T47D (cell line): ENCODE data around the gene AAR2.

ENCODE experiments used
- DNase-seq, 2 experiments: peaks; one replicate each; pipeline versions ENCODE4 v3.0.0 to v3.0.0-alpha.2; 2011 to 2012; ENCODE audit warnings: low read depth in 1 of 2, low spot score in 1 of 2
- JUND ChIP-seq: IDR thresholded peaks from 2 replicates; pipeline ENCODE4 v1.6.1; 2012; ENCODE audit warnings: low read depth
- in situ Hi-C: cut with HindIII; loops from 2 replicates; pipeline ENCODE4 v1.10.0; 2016; ENCODE audit warnings: low sequenced_read_pairs, low pct_unique_long_range_greater_than_20kb

Gene AAR2

DNA sequence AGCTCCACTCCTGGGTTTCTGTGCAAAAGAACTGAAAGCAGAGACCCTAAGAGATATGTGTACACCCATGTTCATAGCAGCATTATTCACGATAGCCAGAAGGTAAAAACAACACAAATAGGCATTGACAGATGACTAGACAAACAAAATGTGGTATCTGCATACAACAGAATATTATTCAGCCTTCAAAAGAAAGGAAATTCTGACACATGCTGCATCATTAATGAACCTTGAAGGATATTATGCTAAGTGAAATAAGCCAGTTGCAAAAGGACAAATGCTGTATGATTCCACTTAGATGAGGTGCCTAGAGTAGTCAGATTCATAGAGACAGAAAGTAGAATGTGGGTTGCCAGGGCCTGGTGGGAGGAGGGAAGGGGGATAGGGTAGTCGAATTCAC lies 17.8 kb downstream of the AAR2 start:
- DNase-seq = no peak
- in situ Hi-C loops = no loop called here
- TF ChIP-seq JUND = no peak

DNA sequence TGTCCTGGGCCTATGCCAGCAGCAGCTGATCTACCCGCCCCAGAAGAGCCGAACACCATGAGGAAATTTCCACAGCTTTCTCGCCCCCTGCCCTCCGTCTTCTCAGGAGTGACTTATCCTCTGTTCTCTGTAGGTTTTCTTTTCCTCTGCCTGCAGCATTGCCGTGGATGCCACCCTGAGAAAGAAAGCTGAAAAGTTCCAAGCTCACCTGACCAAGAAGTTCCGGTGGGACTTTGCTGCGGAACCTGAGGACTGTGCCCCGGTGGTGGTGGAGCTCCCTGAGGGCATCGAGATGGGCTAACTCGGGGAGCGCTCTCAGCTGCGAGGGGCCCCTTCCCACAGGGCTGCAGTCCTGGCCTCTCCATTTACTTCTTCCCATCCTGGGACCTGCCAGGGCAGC lies 19.2 kb downstream of the AAR2 start:
- in situ Hi-C loops = no loop called here
- TF ChIP-seq JUND = no peak
- no peak for DNase-seq

DNA sequence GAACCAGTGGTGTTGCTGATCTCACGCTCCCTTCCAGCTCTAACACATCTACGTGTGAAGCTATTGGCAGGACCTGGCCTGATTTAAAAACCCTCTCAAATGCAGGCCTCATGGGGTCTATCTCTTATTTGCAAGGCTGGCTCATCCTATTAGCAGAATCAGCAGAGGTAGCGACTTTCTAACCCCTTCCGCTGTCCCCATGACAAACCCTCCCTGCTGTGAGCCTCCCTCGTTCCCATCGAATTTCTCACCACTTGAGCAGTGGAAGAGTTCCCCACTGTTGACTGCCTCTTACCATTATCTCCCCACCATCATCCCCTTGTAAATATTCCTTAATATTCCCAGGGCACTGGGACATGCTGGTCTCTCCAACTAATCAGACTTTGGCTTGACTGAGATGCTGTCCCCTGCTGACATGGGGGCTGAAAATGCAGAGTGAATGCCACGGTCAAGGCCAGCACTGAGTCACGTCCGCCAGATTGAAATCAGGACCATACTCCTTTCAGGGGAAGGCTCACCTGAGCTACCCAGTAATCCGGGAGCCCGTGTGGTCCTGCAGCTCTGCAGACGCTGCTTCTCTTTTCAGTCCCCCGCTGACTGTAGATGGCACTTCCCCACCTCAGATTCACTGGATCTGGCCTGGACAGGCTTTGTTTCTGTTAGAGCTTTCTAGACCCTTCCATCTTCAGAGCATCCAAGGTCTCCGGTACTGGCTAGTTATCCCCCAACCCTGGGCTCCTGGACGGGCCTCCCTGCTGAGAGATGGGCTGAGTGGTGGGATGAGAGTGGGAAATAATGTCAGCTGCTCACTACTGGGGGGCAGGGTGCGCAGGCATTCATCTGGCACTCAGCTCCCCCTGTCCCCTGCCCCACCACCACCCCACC lies 23.1 kb downstream of the AAR2 start:
- no peak for DNase-seq

DNA sequence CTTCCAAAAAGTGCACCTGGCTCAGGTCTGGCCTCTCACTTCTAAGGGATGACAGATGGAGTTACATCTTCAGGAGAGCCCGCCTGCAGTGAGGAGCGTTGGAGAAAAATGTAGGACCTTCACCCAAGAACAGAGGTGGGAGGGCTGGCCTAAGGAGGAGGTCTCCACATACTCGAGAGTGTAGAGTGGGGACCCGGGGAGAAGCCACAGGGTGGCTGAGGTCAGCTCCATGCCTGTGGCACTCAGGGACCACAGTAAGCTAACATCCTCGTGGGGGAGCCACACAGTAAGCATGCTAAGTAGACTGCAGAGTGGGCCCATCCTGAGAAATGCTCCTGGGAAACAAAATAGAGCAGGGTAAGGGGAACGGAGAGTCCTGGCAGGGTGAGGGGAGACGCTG lies 24.0 kb downstream of the AAR2 start:
- DNase-seq = no peak
- no peak for TF ChIP-seq JUND

More for the DNA sequence above, 23.1 kb downstream of the AAR2 start:
- TF ChIP-seq JUND = no peak
- in situ Hi-C loops = no loop called here

DNA sequence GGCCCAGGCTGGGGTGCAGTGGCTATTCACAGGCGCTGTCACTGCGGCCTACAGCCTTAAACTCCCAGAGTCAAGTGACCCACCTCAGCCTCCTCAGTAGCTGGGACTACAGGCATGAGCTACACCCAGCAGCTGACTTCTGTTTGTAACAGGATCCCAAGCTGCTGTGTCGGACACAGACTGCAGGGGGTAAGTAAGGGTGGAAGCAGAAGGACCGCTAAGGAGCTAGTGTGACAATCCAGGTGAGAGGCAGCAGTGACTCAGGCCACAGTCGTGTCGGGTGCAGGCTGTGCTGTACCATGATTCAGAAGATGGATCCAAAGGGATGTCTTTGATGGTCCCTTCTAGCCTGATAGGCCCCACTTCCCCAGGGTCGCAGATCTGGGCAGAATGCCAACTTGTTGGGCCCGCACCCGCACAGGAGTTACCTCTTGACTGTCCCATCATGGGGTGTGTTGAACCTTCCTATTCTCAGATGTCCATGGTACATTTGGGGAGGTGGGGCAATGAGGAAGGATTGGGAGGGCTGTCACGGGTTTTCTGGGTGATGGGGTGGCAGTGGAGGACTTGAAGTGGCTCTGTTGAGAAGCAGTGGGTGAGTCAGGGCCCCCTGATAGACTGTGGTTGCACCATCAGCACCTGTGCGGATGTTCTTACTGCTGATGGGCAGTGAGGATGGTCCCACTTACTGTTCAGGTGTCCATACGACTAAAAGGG lies 25.3 kb downstream of the AAR2 start:
- no peak for DNase-seq
- in situ Hi-C loops = no loop called here
- TF ChIP-seq JUND = no peak

More for the DNA sequence above, 24.0 kb downstream of the AAR2 start:
- in situ Hi-C loops = no loop called here

DNA sequence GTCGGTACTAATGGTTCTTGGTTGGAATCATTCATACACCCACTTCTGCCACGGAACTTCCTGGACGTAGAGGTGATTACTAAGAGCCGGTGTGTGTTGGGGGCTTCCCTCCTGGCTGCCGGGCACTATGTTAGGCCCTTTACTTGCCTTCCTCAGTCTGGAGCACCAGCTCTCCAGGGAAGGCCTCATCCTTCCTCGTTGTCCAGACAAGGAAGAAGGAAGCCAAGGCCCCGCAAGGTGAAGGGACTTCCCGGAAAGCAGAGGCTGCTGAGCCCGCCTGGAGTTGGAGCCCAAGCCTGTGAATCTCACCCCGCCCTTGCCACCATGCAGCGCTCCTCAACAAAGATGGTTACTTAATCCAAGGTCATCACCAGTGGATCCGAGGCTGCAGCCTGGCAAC lies 26.2 kb downstream of the AAR2 start:
- no peak for DNase-seq
- no peak for TF ChIP-seq JUND
- in situ Hi-C loops = no loop called here

DNA sequence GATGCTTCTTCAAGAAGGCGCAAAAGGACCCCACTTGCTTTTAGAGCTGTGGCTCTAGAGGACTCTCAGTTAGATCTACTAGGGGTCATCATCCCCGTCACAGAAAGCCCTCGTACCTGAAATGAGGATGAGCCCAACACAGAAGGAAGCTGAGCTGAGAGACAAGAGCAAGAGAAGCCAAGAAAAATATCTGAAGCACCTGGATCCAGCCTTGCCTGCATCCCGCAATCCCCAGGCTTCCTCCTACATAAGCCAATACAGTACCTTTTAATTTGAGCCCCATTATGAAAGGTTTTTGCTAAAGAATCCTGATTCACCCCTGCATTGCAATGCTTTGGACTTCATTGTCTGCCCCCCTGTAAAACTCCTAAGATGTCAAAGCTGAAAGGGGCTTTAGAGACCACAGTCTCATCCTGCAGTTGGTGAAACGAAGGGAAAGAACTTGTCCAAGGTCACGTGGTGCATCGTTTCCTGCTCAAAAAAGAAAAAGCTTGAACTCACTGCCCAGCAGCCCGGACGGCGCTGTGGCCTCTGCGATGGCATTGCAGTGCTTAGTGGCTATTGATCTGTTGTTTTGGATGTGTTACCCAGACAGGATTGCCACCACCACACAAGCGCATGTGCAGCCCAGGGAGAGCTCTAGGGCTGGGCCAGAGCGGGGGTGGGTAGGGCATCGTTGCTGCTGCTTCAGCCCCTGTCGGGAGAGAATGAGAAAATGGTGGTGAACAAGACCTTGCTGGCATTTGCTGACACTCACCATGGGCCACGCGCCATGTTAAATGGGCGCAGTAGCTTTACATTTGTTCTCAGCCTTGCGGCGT lies 28.4 kb downstream of the AAR2 start:
- in situ Hi-C loops = no loop called here
- no peak for TF ChIP-seq JUND
- no peak for DNase-seq

DNA sequence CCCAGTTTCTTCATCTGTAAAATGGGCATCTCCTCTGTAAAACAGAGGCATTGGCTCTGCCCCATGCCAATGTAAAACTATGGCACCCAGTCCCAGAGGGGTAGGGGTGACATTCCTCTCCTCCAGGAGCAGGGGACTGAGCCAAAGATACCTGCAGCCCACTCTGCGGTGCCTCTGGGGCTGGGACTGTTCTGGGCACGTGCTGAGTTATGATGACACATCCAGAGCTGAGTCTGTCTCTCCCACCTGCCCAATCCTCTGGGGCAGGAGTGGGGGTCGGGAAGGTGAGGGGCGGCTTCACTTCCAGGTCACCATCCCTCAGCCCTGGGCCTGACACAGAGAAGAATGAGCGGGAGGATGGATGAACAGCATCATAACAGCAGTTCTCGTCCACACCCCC lies 29.9 kb downstream of the AAR2 start:
- in situ Hi-C loops = no loop called here
- no peak for TF ChIP-seq JUND

DNA sequence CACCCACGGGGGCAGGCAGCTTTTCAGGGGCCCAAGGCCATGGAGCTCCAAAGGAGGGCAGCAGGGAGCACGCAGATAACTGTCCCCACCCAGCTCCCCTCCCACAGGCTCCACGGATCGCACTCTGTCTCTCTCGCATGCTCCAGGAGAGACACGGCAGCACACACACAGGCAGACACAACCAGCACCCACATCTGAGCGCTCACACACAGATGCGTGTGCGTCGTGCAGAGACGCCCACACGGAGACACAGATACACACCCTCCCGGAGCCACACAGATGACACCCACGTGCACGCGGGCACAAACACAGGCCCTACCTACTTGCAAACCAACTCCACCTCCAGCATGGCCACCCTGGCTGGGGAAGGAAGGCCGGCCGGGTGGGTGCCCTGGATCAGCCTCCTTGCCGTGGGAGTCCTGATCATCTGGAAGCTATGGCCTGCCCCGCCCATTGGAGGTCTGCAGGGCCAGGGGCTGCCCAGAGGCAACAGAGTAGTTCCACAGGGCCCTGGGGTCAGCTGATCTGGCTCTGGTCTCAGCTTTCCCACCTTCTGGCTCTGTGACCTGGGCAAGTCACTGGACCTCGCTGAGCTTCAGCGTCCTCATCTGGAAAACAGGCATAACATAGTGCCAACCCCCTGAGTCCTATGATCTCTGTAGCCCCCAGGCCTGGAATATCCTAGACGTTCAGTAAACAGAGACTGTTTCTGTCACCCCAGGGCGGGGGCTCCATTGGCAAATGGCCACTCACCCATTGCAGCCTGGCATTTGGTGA lies 31.5 kb downstream of the AAR2 start:
- no peak for TF ChIP-seq JUND
- in situ Hi-C loops = no loop called here

More for the DNA sequence above, 29.9 kb downstream of the AAR2 start:
- no peak for DNase-seq

DNA sequence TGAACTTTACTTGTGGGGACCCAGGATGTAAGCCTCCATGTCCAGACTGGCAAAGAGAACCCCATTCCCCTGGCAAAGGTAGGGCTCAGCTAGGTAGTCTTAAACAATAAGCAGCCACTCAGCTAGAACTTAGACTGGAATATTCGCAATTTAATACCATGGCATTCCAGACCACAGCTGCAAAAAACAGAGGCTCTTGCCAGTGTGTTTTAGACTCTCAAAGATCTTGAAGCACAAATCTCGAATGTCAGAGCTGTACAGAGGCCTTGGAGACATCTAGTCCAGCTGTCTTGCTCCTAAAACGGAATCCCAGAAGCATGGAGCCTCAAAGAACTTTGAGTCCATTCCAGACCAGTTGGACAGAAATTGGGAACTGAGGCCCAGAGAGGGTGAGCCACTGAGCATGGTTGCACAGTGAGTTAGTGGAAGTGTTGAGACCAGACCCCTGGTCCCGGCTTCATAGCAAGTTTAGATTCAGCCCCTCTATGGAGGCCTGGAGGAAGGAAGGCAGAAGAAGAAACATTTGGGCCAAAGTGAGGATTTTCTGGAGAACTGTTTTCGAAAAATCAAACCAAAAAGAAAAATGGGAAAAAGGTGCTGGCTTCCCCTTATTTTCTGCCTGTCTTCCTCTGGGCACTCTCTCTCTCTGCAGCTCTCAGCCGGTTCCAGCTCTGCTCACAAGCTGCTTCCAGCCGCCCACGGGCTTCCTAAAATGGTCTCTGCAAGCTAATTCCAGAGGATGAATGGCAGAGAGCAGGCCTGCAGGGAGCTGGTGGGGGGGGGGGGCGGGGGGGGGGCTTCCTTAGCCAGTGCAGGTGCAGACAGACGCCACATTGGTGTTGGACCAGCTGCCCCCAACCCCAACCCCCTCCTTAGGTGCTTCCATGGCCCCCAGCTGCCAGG lies 32.4 kb downstream of the AAR2 start:
- DNase-seq = no peak
- in situ Hi-C loops = no loop called here

More for the DNA sequence above, 31.5 kb downstream of the AAR2 start:
- no peak for DNase-seq

DNA sequence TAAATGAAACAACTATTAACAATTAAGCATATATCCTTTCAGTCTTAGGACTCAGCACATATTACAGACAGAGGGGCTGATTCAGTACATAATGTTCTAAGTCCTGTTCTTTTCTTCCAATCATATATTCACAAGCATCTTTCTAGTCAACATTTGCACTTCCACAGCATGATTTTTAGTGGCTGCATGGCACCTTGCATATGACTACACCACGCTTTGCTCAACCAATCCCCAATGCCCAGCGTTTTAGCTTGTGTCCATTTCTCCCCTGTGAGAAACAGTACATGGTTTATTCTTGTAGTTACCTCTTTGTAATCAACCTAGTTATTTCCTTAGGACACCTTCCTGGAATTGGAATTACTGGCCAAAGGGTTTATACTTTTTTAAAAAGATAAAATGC lies 33.2 kb downstream of the AAR2 start:
- TF ChIP-seq JUND = no peak
- no peak for DNase-seq
- in situ Hi-C loops = no loop called here

More for the DNA sequence above, 32.4 kb downstream of the AAR2 start:
- TF ChIP-seq JUND = no peak
